Right lobe of liver (tissue), 4 donors: ENCODE results near the gene SLC29A2.

Source experiments
- CTCF ChIP-seq, 4 donors: fragments of 200-600 bp in 3 of 4; fragments of 450-650 bp in 1 of 4; IDR thresholded peaks; one replicate each; pipeline versions ENCODE4 v1.5.1 to v1.8.0; 2016 to 2022; ENCODE audit warnings: antibody characterized with exemption in 4 of 4, mild to moderate bottlenecking in 2 of 4
- POLR2A ChIP-seq: fragments of 450-650 bp; IDR thresholded peaks from one replicate; pipeline ENCODE4 v1.6.1; 2017; ENCODE audit warnings: antibody characterized with exemption, mild to moderate bottlenecking
- donor health status: DM: no; HTN: no; CAD: no.
- donor health status: DM: no; HTN: no; CAD: no.
- donor health status: DM: no; HTN: yes; CAD: no.

DNA sequence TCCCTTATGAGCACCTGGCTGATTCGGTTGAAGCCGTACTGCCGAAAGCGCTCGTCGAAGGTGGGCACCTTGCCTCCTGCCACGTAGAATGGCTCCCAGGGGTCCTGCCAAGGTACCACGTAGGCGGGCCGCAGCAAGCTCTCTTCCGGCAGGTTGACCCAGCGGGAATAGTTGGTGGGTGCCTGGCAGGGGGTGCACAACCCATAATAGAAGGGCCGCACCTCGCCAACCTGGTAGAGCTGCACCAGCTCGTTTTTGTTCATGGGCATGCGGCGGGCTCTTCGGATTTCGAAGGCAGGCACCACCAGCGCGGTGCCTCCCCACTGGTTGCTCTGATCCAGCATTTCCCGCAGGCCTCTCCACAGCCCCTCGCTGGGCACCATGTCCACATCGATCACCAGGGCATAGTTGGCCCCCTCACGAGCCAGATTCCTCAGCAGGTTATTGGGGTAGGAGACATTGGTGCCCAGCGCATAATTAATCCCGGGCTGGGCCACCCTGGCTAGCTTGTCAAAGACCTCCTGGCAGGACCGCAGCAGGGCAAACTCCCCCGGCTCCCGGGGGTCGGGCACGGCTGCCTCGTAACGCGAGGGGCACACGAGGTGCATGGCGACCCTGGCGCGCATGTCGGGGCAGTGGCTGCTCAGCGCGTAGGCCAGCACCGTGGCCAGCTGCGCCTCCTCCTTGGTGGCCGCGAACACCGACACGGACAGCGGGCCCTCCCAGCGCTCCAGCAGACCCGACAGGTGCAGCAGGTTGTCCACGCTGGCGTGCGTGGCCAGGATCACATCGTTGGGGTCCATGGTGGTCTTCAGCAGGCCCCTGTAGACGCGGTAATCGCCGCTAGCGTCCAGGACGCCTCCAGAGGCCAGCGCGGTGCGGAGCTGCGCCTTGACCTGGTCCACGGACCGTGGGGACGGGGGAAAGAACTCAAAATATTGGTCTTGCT is 24.8 kb downstream of the SLC29A2 start:
- TF ChIP-seq CTCF (IDR thresholded peaks at IDR 0.05) (no peak), POLR2A (no peak)
